Caki2 (cell line): ENCODE data around the gene GDF15. TPM values are rescaled to one million over a fixed set of nuclear protein-coding genes. Genes with fewer than 3 reads are reported as not detected.

Experiments used
- DNase-seq: peaks from one replicate; pipeline ENCODE4 v3.0.0-alpha.2; 2015; ENCODE audit warnings: low read depth
- in situ Hi-C: cut with HindIII; loops from 2 replicates; pipeline ENCODE4 v1.10.0; 2016; ENCODE audit warnings: low sequenced_read_pairs, low pct_unique_long_range_greater_than_20kb, mixed read lengths
- total RNA-seq: library from RNA; depleted of rRNA; stranded (reverse); fragments of >200 nt; shearing (Covaris generic); gene quantifications from 2 replicates; pipeline ENCODE4 v1.2.3, GENCODE V29; 2014; ENCODE audit warnings: low replicate concordance

GDF15 gene
- total RNA-seq, 1 experiment from 2014 or later, result 410 TPM

DNA sequence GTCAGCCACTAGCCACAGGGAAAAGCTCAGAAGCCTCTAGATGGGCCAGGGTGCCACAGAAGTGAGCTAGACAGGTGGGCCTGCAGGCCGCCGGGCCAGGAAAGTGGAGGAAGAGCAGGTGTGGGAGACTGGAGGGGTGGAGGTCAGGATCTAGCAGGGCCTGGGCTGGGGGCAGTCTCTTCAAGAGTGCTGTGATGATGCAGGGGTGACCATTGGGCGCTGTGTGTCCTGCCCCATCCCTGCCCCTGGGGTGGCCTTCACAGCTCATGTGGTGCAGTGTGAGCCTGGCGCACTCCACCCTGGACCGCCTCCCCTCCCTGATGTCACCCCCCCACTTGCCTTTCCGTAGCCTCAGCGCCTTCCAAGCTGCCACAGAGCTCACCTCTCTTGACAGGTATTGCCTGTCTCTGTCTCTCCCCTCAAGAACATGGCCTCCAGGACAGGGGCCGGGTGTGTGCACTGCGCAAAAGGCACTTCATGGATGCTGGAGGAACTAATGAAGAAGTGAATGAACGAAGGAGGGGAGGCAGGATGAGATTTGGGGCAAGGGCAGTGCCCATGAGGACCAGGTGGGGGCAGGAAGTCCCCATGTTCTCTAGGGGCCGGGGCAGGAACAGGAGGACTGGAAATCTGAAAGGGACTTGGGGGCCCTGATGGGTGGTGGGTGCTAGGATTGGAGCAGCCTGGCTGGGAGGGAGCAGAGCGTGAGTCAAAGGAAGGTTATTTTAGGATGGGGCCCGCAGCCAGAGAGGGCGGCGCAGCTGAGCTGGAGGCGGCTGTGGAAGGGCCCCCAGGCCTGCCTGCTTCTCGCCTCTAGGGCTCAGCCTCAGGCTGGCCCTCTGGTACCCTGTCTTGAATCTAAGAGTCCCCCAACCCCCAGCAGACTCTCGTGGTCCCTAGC, 39.8 kb downstream of the GDF15 start:
- in situ Hi-C loops, result no loop called here
- DNase-seq, result no peak

- no peak for DNase-seq
- in situ Hi-C loops, result no loop called here
Measured at GRCh38 chr19:18426416-18426767, 40.4 kb downstream of the GDF15 start.

DNA sequence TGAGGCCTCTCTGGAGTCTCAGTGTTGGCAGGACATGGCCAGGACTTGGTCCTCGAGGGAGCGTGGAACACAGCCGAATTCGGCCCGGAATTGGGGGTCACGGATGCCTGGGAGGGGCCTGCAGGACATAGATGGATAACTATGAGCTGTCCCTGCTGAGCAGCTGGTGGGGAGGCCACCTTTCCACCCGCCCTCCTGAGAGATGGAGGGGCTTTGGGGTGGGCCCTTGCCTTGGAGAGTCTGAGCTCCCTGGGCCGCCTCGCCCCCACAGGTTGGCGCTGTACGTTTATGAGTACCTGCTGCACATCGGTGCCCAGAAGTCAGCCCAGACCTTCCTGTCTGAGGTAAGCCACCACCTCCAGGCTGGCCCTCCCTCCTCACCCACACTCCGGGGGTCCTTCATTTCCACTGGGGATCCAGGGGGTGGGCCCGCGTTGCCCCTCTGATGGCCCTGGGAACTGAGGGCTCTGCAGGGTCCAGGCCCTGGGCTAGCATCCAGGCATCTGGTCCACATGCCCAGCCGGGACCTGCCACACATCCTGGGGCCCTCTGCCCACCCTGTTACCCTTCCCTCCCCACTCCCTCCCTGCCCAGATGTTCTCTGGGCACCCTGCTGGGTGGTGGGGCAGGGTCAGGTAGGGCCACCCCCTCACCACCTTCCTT, 41.3 kb downstream of the GDF15 start:
- in situ Hi-C loops, result no loop called here
- DNase-seq, result no peak

DNA sequence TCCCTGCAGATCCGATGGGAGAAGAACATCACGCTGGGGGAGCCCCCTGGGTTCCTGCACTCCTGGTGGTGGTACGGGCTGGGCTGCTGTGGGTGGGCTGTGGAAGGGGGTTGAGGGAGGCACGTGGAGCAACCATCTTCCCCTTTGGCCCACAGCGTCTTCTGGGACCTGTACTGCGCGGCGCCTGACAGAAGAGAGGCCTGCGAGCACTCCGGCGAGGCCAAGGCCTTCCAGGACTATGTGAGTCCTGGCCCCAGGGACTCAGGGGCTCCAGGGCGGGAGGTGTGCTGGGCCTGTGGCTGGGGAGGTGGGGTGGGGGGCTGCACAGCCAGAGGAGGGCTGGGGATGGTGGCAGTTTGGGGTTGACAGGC, 41.8 kb downstream of the GDF15 start:
- DNase-seq, result no peak
- in situ Hi-C loops, result no loop called here

DNA sequence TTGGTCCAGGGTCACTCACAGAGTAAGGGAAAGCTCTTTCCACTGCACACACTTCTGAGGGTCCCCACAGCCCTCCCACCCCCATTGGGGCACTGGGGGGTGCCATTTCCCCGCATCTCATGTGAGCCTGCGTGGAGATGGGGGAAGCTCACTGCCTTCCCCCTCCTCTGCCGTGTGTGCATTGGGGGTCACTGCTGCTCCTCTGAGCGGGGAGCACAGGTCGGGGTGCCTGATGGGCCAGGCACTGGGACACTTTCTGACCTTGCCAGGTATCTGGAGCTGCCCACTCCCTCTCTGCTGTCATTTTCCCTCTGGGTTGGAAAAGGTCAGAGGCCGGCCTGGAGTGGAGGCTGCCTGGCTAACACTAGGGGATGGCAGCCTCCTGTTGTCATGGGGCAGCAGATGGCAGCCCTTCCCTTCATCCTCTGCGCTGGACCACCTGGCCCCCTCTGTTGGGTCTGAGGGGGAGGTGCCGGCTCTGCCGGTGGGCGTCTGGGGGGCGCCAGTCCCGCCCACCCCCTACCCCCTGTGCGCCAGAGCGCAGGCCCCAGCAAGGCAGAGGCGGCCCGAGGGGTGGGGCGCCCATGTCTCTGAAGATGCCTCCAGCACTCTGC, 42.3 kb downstream of the GDF15 start:
- in situ Hi-C loops, result no loop called here
- no peak for DNase-seq

DNA sequence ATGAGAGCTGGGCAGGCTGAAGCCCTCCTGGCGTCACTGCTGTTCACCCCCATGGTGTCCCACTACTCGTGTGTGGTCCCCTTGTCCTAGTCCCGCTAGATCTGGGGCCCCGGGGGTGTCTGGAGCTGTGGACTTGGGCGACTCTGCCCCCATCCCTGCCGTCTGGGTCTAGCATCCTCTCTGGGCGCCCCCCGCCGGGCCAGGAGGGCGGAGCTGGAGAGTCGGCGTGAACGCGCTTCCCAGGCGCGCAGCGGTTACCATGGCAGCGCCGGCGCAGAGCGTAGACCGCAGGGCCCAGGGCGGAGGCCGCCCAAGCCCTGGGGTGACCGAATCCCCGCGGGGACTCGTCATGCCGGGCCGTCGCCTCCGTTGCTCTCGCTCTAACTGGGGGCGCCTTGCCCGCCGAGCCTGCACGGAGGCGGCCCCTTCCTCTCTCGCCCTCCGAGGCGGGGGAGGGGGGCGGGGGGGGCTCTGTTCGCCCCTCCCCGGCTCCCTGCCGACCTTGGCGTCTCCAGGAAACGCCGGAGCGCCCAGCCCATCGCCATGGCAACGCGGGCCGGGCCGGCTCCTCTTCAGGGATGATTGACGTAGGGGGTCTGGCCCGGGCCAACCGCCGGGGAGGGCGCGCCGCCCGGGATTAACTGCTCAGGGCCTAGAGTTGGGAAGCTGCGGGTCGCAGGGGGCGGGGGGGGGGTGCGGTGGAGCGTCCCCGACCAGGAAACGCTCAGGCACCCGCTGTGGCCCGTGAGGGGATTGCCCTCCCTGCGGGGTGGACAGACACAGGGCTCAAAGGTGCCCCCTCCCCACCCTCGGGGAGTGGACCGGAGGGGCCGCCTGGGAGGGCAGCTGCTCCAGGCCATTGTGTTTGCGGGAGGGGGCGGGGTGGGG, 43.1 kb downstream of the GDF15 start:
- no peak for DNase-seq
- in situ Hi-C loops, result no loop called here

GRCh38 chr19:18429717-18430416, 43.9 kb downstream of the GDF15 start:
- no peak for DNase-seq
- in situ Hi-C loops, result no loop called here

- no peak for DNase-seq
- in situ Hi-C loops, result no loop called here
Measured at GRCh38 chr19:18430417-18431144, 44.6 kb downstream of the GDF15 start.

- in situ Hi-C loops, result no loop called here
- DNase-seq, result no peak
Measured at GRCh38 chr19:18431351-18432197, 45.6 kb downstream of the GDF15 start.

GRCh38 chr19:18432275-18433014, 46.5 kb downstream of the GDF15 start:
- in situ Hi-C loops, result no loop called here
- DNase-seq, result no peak

DNA sequence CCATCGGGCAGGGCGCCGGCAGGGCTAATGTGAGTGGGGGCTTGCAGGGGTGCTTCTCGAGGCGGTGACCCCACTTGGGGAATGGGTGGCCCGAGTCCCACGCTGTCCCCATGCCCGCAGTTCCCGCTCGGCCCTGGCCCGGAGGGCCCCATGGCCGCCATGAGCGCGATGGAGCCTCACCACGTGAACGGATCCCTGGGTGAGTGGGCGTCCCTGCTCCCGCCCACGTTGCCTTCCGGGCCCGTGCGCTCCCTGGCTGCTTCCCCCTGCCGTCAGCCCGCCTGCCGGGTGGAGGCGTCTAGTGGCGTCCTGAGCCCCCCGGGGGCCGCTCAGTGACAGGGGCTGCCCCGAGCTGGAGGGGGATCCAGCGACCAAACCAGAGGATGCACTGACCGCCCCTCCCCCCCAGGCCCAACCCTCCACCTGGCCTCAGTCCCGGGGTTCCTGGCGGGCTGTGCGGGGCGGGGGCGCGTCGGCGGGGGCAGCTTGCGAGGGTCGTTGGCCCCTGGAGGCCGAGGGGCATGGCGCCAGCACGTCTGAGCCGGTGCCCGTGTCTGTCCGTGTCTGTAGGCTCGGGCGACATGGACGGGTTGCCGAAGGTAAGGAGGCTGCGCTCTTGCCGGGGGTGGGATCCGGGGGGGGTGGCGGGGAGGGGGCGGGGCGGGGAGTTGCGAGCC, 47.2 kb downstream of the GDF15 start:
- in situ Hi-C loops, result no loop called here

GRCh38 chr19:18433735-18434398, 47.9 kb downstream of the GDF15 start:
- no peak for DNase-seq
- in situ Hi-C loops, result no loop called here

More for the DNA sequence above, 47.2 kb downstream of the GDF15 start:
- DNase-seq, result no peak

- in situ Hi-C loops, result no loop called here
- DNase-seq, result no peak
Measured at GRCh38 chr19:18434411-18435175, 48.6 kb downstream of the GDF15 start.

- in situ Hi-C loops, result no loop called here
- no peak for DNase-seq
Measured at GRCh38 chr19:18435178-18435841, 49.4 kb downstream of the GDF15 start.
